Measurements from ENCODE around the gene IQGAP1.

DNA sequence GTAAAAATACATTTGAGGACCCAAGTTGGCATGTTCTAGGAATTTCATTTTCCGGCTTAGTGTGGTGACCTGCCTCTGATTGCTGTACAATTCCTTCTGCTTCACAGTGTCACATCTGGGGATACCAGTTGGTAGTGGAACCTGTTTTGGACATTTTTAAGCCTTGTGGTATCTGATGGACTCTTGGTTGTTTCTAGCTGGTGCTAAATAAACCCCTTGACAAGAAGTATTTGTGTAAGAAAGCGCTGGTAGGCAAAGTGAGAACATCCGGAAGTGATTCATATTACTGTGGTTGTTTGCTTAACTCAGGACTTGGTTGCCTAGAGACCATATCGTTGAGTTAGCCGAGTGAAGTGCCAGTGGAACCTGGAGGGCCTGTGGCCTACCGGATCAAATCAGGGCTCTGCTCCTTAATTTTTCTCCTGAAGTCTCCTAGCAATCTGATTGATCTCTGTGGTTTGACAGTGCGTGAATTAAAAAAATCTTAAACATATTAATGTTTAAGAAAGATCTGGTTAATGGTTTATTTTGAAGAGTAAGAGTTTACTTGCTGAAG, 12.8 kb downstream of the IQGAP1 start:
- TF ChIP-seq SP1 (IDR thresholded peaks at IDR 0.05), result no peak
- TF ChIP-seq PKNOX1 (IDR thresholded peaks at IDR 0.05), result 0 out of 2 replicates have a peak, but pooled peaks have one; percentile 9
- no peak for TF ChIP-seq ARNT (IDR thresholded peaks at IDR 0.05)
- no peak for TF ChIP-seq L3MBTL2 (conservative IDR thresholded peaks at IDR 0.05)
- no peak for TF ChIP-seq NFRKB (IDR thresholded peaks at IDR 0.05)
- TF ChIP-seq ELF4 (IDR thresholded peaks at IDR 0.05), result 0 out of 2 replicates have a peak, but pooled peaks have one; percentile 18

All from HEK293T (cell line).